ENCODE measurements around the gene MADD.
A peak's percentile ranks its signal among the peaks of the same experiment; 100 is the strongest.

The MADD gene

DNA sequence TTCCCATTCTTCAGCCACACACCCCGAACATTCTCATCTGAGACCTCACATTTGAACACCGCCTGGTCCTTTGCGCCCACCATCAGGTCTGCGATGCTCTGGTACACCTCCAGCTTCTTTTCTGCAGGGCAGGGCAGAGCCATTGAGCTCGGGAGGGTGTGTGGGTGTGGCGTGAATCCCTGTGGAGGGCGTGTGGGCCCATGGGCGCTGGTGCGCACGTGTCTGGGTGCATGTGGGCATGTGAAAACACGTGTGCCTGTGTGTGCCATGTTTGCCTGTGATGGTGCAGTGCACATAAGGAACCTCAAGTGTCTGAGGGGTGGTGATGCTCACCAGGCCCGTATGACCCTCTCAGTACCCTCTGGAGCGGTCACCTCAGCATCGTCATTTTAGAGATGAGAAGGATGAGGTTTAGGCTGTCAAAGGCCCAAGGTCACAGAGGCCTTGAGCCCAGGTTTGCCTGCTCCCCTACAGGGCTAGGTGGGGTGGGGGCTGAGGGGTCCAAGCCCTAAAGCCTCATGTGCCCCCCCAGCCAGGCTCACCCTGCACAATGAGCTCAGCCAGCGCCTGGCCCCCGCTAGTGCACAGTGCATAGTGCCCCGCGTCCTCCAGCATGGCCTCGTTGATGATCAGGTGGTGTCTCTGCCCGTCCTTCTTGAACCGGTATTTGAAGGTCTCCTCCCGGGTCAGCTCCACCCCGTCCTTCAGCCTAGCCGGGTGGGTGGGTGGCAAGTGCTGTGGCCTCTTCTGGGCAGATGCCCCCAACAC lies 72.3 kb downstream of the MADD start:
- DNase-seq = no peak

DNA sequence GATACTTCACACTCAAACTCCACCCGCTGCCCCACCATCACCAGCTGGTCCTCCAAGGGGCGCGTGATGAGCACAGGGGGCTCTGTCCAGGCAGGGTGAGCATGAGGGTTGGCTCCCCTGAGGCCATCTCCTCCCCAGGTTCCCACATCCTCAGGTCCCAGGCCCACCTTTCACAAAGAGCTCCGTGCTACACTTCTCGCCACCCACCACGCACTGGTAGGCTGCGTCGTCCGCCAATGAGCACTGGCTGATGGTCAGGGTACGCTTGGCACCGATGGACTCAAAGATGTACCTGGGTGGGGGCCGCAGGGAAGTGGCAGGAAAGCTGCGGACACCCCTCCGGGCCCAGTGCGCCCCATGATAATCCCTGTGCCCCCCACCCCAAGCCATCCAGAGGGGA lies 72.9 kb downstream of the MADD start:
- DNase-seq = no peak

DNA sequence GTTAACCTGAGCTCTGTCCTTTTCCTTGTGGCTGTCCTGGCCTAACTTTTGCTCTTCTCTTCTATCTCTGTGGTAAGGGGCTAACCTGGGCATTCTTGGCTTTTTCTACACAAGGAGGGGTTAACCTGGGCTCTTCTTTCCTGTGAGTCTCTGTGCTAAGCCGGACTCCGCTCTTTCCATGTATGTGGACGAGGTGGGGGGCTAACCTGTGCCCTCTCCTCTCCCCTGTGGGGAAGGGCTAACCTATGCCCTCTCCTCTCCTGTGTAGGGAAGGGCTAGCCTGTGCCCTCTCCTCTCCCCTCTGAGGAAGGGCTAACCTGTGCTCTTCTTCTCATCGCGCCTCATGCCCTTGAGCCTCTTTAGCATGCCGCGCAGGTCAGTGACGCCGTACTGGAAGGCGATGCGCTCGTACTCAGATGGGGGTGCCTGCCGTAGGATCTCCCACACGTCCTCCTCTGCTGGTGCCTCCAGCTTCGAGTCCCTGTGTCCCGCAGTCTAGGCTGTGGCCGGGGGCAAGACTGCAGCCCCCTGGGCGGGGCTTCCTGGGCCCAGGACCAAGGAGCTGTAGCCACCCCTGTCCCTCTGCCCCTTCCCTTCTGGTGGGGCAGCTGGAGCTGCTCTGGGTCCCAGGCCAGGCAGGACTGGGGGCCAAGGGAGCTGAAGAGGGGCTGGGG lies 76.1 kb downstream of the MADD start:
- no peak for DNase-seq

DNA sequence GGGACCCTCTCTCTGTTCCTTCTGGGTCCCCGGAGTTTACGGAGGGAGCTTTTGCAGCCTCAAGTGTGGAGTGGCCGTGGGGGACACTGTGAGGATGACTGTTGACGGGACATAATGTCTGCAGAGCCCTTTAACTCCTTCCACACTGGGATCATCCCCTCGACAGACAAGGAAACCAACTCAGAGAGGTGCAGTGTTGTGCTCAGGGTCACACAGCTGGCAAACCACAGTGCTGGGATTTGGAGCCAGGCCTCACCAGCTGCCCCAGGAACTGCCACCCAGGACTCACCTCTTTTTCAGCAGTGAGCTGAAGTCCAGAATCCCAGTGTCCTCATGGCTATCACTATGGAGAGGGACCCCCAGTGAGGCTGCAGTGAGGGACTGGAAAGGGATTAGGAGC lies 77.2 kb downstream of the MADD start:
- DNase-seq = no peak

DNA sequence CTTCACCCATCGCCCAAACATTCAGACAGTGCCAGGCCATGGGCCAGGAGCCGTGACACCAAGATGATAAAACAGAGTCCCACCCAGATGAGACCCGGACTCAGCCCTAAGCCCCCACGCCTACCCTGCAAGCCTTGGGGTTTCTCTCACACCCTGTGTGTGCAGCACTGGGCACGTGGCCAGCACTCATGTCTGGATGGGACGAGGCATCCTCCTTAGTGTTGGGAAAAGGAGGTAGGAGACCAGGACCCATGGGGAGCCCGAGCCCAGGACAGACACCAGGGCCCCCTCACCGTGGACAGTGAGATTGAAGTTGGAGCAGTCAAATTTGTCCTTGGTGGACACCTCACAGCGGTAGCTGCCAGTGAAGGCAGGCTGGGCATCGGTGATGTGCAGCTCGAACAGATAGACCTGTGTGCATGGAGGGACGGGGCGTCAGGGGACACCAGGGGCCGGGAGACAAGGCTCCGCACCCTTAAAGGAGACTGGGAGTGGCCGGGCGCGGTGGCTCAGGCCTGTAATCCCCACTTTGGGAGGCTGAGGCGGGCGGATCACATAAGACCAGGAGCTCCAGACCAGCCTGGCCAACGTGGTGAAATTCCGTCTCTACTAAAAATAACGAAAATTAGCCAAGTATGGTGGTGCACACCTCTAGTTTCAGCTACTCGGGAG lies 78.3 kb downstream of the MADD start:
- DNase-seq = no peak

DNA sequence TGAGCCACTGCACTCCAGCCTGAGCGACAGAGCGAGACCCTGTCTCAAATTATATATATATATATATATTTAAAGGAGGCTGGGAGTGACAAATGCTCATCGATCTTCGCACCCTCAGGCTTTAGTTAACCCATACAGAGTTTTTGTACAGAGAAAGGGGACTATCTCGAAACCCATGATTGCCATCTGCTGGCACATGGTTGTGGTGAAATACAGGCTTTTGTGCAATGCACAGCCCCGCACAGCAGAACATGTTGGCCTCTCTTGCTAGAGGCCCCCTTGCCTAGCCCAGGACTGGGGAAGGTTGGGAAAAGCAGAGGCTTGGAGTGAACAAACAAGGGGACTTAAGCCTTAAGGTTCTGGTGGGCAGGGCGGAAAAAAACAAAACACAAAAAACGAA lies 78.9 kb downstream of the MADD start:
- peak; percentile 40 for DNase-seq

DNA sequence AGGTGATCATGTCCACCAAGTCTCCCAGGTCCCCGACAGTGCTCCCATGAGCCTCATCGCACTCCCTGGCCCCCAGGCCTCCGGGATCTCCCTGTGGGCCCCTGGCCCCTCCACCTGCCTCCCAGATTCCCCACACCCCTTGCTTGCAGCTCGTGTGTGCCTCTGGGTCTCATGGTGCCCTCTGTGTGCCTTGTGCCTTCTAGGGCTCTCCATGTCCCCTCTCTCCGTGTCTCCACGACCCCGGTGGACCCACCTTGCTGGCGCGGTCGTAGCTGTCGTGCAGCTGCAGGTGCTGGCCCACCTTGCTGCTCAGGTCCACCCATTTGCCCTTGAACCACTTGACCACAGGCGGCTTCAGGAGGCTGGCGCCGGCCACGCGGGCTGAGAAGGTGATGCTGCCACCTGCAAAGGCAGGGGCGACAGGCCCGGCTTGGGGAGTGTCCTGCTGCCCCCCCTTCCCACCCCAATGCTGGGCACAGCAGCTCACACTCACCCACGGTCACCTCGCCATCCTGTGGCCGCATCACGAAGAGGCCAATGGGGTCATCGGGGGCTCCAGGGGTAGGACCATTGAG lies 79.7 kb downstream of the MADD start:
- no peak for DNase-seq

DNA sequence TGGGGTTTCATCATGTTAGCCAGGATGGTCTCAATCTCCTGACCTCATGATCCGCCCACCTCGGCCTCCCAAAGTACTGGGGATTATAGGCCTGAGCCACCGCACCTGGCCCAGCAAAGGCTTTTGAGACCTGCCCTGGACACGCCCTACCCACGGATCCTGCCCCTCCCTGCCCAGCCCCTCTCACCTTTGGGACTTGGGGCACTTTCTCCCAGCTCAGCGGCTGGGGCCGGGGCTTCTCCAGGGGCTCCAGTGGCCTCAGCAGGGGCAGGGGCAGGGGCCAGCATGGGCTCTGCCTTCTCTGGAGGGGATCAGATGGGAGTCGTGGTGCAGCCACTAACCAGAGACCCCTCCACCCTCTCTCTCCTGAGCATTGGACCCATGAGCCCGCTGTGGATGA lies 80.4 kb downstream of the MADD start:
- DNase-seq = no peak

DNA sequence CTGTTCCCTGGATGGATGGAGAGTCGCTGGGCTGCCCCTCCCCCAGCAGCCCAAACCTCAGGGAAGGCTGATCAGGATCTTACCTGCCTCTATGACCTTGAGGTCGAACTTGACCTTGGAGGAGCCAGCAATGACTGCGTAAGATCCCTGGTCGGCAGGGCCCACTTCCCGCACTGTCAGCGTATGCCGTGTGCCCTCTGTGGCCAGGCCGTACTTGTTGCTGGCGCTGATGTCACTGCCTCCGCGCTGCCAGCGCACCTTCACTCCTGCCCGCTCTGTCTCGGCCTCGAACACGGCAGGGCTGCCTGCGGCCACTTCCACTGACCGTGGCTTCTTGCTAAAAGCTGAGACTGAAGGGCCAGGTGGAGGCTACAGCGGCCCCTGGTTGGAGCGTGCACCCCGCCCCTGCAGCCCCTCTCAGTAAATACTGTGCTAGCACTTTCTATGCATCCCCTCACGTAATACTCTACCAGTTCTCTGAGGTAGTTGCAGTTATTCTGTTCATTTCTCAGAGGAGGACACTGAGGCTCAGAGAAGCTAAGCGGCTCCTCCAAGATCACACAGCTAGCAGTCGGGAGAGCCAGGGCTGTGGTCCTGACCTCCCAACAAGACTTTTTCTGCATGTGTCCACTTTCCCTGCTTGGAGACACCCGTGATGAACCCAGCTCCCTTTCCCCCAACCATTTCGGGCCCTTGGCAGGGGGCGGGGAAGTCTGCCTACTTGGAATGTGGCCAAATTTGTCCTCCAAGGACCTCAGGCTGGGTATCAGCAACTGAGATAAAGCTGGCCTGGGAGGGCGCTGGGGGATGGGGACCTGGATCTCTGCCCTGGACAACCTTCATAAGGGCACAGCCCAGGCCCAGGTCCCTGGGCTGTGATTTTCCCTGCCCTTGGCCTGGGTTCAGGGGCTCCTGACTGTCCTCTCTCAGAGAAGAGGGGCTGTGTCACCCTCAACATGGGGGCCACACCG lies 81.5 kb downstream of the MADD start:
- no peak for DNase-seq

DNA sequence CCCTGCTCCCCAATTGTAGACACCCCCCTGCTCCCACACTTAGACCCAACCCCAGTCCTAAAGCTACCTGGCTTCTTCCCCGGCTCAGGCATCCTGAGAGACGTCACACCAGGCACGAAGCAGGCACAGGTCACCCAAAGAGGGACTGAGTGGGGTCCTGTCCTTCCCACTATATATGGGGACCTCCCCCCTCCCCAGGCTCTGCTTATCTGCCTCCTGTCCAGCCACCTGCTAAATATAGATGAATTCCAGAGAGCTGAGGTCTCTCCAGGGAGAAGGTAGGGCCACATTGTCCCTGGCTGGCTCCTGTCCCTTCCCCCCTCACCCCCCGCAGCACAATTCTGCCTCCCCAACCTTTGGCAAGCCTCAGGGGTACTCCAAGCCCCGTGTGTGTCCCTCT lies 82.6 kb downstream of the MADD start, which contains the start of gene MYBPC3:
TSS of gene MYBPC3 (minus strand) at position 147 of the 400 bp plus-strand sequence. CDS start at position 92, 55 bp downstream.
- DNase-seq = no peak

DNA sequence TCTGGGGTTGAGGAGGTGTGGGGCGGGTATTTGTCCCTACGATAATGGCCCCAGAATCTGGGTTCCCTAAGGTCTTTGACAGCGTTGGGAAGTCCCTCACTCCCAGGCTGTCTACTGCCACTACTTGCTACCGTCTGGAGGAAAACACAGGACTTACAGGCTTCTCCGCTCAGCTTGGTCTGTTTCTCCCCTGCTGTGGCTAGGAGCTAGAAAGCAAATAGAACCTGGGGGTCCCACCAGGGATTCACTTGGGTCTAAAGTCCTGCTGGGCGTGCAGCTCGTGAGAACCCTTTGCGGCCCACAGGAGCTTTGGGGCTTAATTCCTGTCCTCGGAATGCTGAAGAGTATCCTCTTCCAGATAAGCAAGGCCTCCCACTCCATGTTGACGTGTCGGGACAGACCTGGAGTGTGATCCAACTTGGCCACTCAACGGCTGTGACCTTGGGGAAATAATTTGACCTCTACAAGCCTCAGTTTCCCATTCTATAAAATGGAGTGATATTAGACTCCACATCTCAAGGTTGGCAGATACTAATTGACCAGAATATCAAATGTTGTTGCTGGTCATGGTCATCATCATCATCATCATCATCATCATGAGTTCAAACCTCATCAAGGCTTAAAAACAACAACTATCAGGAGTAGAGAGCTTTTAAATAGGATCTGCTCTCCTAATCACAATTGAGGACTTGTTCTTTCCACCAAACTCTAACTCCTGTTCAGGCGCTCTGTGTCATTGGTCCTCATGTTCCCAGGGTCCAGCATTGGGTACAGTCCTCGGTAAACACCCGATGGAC lies 84.2 kb downstream of the MADD start:
- no peak for DNase-seq

DNA sequence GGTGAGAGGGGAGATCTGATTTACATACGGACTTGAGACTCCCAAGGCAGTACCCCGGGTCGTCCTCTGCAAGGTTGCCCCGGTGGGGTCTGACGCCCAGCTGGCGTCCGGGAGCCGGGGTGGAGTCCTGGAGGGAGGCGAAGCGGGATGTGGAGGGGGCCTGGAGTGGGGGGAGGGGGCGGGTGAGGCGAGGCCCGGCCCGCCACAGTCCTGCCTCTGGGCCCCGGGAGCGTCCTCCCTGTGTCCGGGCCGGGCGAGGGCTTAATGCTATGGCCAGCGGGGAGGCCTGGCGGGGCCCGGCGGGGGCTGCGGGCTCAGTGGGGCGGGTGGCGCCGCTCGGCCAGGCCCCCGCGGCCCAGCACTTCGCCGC lies 85.0 kb downstream of the MADD start:
- no peak for DNase-seq

DNA sequence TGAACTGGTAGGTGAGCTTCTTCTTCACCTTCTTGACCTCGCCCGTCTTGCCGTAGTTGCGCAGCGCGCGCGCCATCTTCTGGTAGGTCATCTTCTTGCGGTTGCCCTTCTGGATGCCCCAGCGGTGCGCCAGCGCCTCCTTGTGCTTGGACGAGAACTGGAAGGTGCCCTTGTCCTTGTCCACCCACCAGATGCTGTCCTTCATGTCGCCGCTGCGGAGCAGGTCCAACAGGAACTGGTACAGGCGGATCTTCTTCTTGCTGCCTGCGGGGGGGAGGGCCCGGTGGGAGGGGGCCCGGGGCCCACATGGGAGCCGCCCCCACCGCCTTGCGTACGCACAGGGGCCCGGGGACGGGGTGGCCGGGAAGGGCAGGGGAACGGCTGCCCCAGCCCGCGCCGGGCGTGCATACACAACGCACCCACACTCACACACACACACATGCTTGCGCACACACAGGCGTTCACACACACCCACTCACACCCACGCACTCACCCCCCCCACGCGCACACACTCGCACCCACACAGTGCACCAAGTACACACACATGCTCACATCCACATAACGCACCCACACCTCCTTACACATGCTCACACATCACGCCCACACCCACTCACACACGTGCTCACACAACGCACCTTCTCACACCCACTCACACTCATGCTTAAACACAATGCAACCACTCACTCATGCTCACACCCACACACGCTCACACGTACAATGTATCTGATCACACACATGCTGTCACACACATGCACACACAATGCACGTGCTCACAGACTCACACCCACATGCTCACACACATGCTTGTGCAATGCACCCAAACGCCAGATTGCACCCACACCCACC lies 85.6 kb downstream of the MADD start:
- peak; percentile 91 for DNase-seq

DNA sequence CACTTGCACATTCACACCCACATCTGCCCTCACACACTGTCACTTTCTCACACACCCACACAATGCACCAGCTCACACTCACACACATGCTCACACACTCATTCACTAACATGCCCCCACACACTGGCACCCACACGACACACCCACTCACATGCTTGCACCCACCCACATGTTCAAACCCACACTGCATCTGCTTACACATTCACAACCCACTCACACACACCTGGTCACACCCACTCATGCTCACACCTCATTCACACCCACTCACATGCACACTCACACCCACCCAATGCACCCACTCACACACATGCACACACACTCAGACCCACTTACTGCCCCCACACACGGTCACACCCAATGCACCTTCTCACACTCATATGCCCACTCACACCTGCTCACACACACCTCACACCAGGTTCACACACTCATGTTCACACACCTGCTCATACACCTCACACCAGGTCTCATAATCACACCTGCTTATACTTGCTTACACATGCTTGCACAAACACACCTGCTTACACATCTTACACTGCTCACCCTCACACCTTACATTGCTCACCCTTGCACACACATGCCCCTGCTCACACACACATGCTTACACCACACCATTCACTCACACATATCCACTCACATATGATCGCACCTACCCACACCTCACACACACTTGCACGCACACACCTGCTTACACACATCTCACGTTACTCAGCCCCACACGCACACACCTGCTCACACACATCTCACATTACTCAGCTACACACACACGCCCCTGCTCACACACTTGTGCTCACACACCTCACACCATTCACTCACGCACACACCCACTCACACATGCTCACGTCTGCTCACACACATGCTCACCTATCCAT lies 86.4 kb downstream of the MADD start:
- DNase-seq = no peak

DNA sequence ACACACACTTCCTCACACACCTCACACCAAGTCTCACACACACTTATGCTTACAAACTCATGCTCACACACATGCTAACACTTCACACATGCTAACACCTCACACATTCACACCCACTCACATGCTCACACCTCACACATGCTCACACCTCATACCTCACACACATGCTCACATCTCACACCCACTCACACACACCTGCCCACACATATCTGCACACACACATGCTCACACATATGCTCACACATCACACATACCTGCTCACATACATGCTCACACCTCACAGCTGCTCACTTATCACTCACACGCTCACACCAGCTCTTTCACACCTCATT lies 87.0 kb downstream of the MADD start:
- no peak for DNase-seq

DNA sequence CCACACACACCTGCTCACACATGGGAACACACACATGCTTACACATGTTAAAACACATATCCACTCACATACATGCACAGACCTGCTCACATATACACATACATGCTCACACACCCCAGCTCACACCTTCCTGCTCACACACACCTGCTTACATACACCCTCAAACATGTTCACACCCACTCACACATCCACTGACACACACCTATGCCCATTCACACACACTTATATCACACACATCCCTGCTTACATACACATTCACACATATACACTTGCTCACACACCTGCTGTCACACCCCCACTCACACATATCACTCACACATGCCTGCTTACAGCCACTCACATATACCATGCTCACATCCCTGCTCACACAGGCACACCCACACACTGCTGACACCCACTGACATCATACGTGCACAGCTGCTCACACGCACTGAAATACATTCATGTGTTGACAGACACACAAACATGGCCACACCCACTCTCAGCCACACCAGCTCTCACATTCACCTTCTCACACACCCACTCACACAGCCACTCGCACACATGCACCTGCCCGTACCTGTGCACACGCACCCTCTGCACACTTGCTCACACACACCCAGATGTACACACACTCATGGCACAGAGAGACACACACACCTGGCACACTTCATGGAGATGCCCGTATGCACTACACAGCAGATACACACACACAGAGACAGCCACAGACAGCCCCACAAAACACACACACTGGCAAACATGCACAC lies 88.2 kb downstream of the MADD start:
- DNase-seq = no peak

DNA sequence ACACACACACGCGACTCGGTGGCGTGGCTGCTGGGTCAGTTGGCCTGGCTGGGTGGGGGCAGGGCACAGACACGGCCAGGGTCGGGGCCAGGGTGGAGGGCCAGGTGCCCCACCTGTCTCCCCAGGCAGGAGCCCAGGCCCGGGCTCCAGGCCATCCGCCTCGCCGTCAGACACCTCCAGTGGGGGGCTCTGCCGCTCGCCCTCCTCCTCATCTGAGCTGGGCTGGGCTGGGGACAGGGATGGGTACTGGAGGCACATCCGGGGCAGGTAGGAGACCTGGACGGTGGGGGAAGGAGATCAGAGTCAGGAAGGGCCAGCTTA lies 88.8 kb downstream of the MADD start:
- DNase-seq = no peak

DNA sequence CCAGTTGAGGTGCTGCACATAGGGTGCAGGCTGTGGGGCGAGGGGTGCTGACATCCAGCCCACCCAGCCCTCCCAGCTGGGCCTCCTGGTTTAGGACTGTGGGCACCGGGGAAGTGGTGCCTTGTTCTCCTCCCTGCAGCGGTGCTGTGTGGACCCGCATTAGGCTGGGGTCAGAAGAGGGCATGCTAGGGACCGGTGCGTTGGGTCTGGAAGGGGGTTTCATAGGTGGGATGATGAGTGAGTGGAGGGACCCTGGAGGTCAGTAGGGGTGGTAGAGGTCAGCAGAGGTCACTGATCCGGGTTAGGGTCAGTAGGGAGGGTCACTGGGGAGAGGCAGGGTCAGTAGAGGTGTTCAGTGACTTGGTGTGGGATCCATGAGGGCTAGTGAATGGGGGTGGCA lies 89.2 kb downstream of the MADD start:
- no peak for DNase-seq

DNA sequence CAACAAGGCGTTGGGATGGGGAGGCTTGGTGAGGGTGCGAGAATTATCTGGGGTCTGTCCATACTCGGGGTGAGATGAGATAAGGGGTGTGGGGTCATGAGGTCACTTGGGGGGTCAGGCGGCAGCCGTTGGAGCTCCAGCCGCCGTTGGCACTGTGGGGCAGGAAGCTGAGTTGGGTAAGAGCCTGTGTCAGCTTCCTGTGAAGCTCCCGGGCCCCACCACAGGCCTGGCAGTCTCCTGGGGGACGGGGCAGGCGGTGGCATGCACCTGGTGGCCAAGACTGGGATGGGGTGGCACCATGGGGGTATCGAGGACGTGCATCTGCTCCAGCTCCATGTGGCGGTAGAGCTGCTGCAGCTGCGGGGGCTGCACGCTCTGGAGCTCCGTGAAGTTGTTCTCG lies 89.7 kb downstream of the MADD start:
- DNase-seq = no peak

Data from EL (cell line).